Activated CD8-positive, alpha-beta T cell treated with anti-CD3 and anti-CD28 coated beads for 36 hours (primary cell): Measurements from ENCODE around the gene LMAN2. TPM values are rescaled to one million over a fixed set of nuclear protein-coding genes. Genes with fewer than 3 reads are reported as not detected.

Experiments
- ATAC-seq: fragments of 200-7000 bp; cut with Tn5 transposase; one replicate; pipeline ENCODE4 v1.10.0; 2021; ENCODE audit warnings: mild to moderate bottlenecking, moderate library complexity
- CTCF ChIA-PET: fragments of 350-600 bp; sonication (Branson Sonifier 250); formaldehyde crosslinking; loops from one replicate; lab custom pipeline; 2021; ENCODE audit warnings: antibody characterized with exemption; lab: Charles Lee
- POLR2A ChIA-PET: fragments of 350-600 bp; sonication (Branson Sonifier 250); formaldehyde crosslinking; loops from one replicate; lab custom pipeline; 2021; ENCODE audit warnings: antibody characterized with exemption; lab: Charles Lee
- DNase-seq: peaks from one replicate; pipeline ENCODE4 v3.0.0-alpha.2; 2020
- H3K27ac Mint-ChIP-seq: one replicate; pipeline ENCODE4 v1.8.0; 2021; ENCODE audit warnings: mild to moderate bottlenecking, mixed read lengths
- H3K27me3 Mint-ChIP-seq: one replicate; pipeline ENCODE4 v1.8.0; 2021; ENCODE audit warnings: mixed read lengths
- H3K36me3 Mint-ChIP-seq: one replicate; pipeline ENCODE4 v1.8.0; 2021; ENCODE audit warnings: low read depth, mixed read lengths
- H3K4me1 Mint-ChIP-seq: one replicate; pipeline ENCODE4 v1.8.0; 2021; ENCODE audit warnings: low read depth, mixed read lengths
- H3K4me3 Mint-ChIP-seq: one replicate; pipeline ENCODE4 v1.8.0; 2021; ENCODE audit warnings: mild to moderate bottlenecking, moderate library complexity, mixed read lengths
- H3K9me3 Mint-ChIP-seq: one replicate; pipeline ENCODE4 v1.8.0; 2021; ENCODE audit warnings: mixed read lengths
- CTCF ChIP-seq: fragments of 200-600 bp; IDR thresholded peaks from one replicate; pipeline ENCODE4 v1.8.0; 2022; ENCODE audit warnings: antibody characterized with exemption, mild to moderate bottlenecking
- intact Hi-C: fragments of 100-400 bp; cut with micrococcal nuclease; formaldehyde crosslinking; loops from one replicate; pipeline ENCODE4 v1.10.0; 2022
- total RNA-seq, 2 experiments: library from RNA; stranded (reverse); gene quantifications; one replicate each; pipeline ENCODE4 v1.2.3, GENCODE V29; 2021

Gene LMAN2
- total RNA-seq, 2 experiments from 2014 or later, result 79.9 to 87.5 TPM

GRCh38 chr5:177338251-177339106, 13.0 kb downstream of the LMAN2 start:
- peaks cover 35% of the 10 kb centered on the region for H3K36me3 Mint-ChIP-seq
- no peak overlapping the region for H3K27ac Mint-ChIP-seq
- no peak overlapping the region for H3K4me3 Mint-ChIP-seq
- TF ChIP-seq CTCF, result no peak
- no peak for DNase-seq
- no peaks in the 10 kb centered on the region for H3K27me3 Mint-ChIP-seq
- peaks cover 21% of the 10 kb centered on the region for H3K4me1 Mint-ChIP-seq
- no peak for ATAC-seq
- CTCF ChIA-PET, result interaction anchor here (1.3 kb wide), 2 partner anchors 16 to 52 kb away, joined by 4 to 5 read pairs; no protein-coding TSS in a partner anchor
- intact Hi-C loops, result no loop called here
- no peaks in the 10 kb centered on the region for H3K9me3 Mint-ChIP-seq
- POLR2A ChIA-PET, result interaction anchor here (1.8 kb wide), 1 partner anchor 12 kb away, joined by 8 read pairs; the partner anchor contains the start of gene LMAN2

- H3K4me3 Mint-ChIP-seq, result no peak overlapping the region
- peaks cover 18% of the 10 kb centered on the region for H3K4me1 Mint-ChIP-seq
- no peaks in the 10 kb centered on the region for H3K9me3 Mint-ChIP-seq
- TF ChIP-seq CTCF, result no peak
- DNase-seq (no peak), ATAC-seq (no peak)
- H3K36me3 Mint-ChIP-seq, result peaks cover 36% of the 10 kb centered on the region
- POLR2A ChIA-PET, result interaction anchor here (0.5 to 1.5 kb wide), 4 partner anchors 15 to 82 kb away, joined by 3 to 4 read pairs (median 3); partner anchors contain the start of gene MXD3
- no peak overlapping the region for H3K27ac Mint-ChIP-seq
- no peaks in the 10 kb centered on the region for H3K27me3 Mint-ChIP-seq
- CTCF ChIA-PET, result interaction anchor here (0.9 to 7.1 kb wide), 9 partner anchors 10 to 109 kb away, joined by 3 to 41 read pairs (median 4); partner anchors contain the start of genes MXD3 and RGS14
- intact Hi-C loops, result no loop called here
Measured at GRCh38 chr5:177336603-177337494, 14.6 kb downstream of the LMAN2 start.

- Mint-ChIP-seq H3K27ac (peak overlapping the region; percentile 24), H3K9me3 (no peaks in the 10 kb centered on the region), H3K36me3 (peaks cover 36% of the 10 kb centered on the region), H3K4me3 (no peak overlapping the region), H3K27me3 (no peaks in the 10 kb centered on the region), H3K4me1 (peaks cover 12% of the 10 kb centered on the region)
- peak; percentile 64 for TF ChIP-seq CTCF
- DNase-seq (peak; percentile 62), ATAC-seq (peak; percentile 92)
- ChIA-PET CTCF (interaction anchor here (0.9 to 7.1 kb wide), 10 partner anchors 10 to 119 kb away, joined by 3 to 41 read pairs (median 4); partner anchors contain the start of genes MXD3 and RGS14), POLR2A (interaction anchor here (0.5 to 1.5 kb wide), 4 partner anchors 16 to 83 kb away, joined by 3 to 4 read pairs (median 3); partner anchors contain the start of gene MXD3)
- intact Hi-C loops, result no loop called here
Measured at GRCh38 chr5:177336112-177336511, 15.4 kb downstream of the LMAN2 start.

- H3K27me3 Mint-ChIP-seq, result no peaks in the 10 kb centered on the region
- ATAC-seq, result no peak
- intact Hi-C loops, result no loop called here
- peaks cover 12% of the 10 kb centered on the region for H3K4me1 Mint-ChIP-seq
- no peak overlapping the region for H3K4me3 Mint-ChIP-seq
- DNase-seq, result no peak
- no peak for TF ChIP-seq CTCF
- ChIA-PET CTCF (interaction anchor here (1.0 to 7.1 kb wide), 9 partner anchors 11 to 119 kb away, joined by 4 to 41 read pairs (median 5); partner anchors contain the start of genes MXD3 and RGS14), POLR2A (interaction anchor here (0.9 to 1.5 kb wide), 3 partner anchors 16 to 24 kb away, joined by 3 to 4 read pairs (median 3); partner anchors contain the start of gene MXD3)
- H3K27ac Mint-ChIP-seq, result no peak overlapping the region
- H3K36me3 Mint-ChIP-seq, result peaks cover 36% of the 10 kb centered on the region
- H3K9me3 Mint-ChIP-seq, result no peaks in the 10 kb centered on the region
Measured at GRCh38 chr5:177335701-177336065, 15.8 kb downstream of the LMAN2 start.
